OCI-LY1 (cell line): ENCODE measurements around the gene BRD3.

ENCODE experiments used
- H2AFZ ChIP-seq: fragments of 200-600 bp; sonication (generic), shearing (Covaris generic); 2 replicates; pipeline ENCODE4 v1.6.0; 2014; ENCODE audit warnings: antibody characterized with exemption, mild to moderate bottlenecking, low read length
- H3F3A ChIP-seq: fragments of 200-600 bp; sonication (generic), shearing (Covaris generic); 2 replicates; pipeline ENCODE4 v1.6.0; 2014; ENCODE audit warnings: mild to moderate bottlenecking, antibody characterized with exemption, low read length, moderate library complexity; ENCODE audit not compliant: insufficient read depth
- H3K27ac ChIP-seq: fragments of 200-600 bp; sonication (generic); 2 replicates; pipeline ENCODE4 v1.5.1; 2014; ENCODE audit warnings: low read length, mixed run types, mild to moderate bottlenecking, low read depth; ENCODE audit not compliant: poor library complexity, severe bottlenecking
- H3K27me3 ChIP-seq: fragments of 200-600 bp; sonication (generic); 2 replicates; pipeline ENCODE4 v1.6.0; 2014; ENCODE audit warnings: antibody characterized with exemption, mild to moderate bottlenecking, low read length, moderate library complexity; ENCODE audit not compliant: insufficient read depth
- H3K36me3 ChIP-seq: fragments of 200-600 bp; sonication (generic); 2 replicates; pipeline ENCODE4 v1.6.1; 2014; ENCODE audit warnings: mild to moderate bottlenecking, antibody characterized with exemption, low read length, moderate library complexity, mixed read lengths; ENCODE audit not compliant: insufficient read depth
- H3K4me1 ChIP-seq: fragments of 200-600 bp; sonication (generic); 2 replicates; pipeline ENCODE4 v1.5.1; 2014; ENCODE audit warnings: mild to moderate bottlenecking, low read length, moderate library complexity; ENCODE audit not compliant: insufficient read depth, severe bottlenecking
- H3K4me2 ChIP-seq: fragments of 200-600 bp; sonication (generic), shearing (Covaris generic); 2 replicates; pipeline ENCODE4 v1.6.1; 2014; ENCODE audit warnings: low read length
- H3K4me3 ChIP-seq: fragments of 200-600 bp; sonication (generic); 2 replicates; pipeline ENCODE4 v1.5.1; 2014; ENCODE audit warnings: low read length, low read depth, mild to moderate bottlenecking, mixed read lengths; ENCODE audit not compliant: poor library complexity, severe bottlenecking
- H3K79me2 ChIP-seq: fragments of 200-600 bp; shearing (Covaris generic); 2 replicates; pipeline ENCODE4 v1.6.1; 2016; ENCODE audit warnings: mixed run types, low read length, mixed read lengths; ENCODE audit not compliant: insufficient read depth
- H3K9ac ChIP-seq: fragments of 200-600 bp; sonication (generic), shearing (Covaris generic); 2 replicates; pipeline ENCODE4 v1.6.1; 2014; ENCODE audit warnings: mild to moderate bottlenecking, low read length, mixed read lengths
- H3K9me2 ChIP-seq: fragments of 200-600 bp; sonication (generic), shearing (Covaris generic); 2 replicates; pipeline ENCODE4 v1.6.1; 2014; ENCODE audit warnings: low read depth, mild to moderate bottlenecking, low read length, mixed read lengths
- H3K9me3 ChIP-seq: fragments of 200-600 bp; shearing (Covaris generic); 2 replicates; pipeline ENCODE4 v1.6.1; 2014; ENCODE audit warnings: low read length, mixed read lengths
- H4K20me1 ChIP-seq: fragments of 200-600 bp; sonication (generic), shearing (Covaris generic); 2 replicates; pipeline ENCODE4 v1.6.0; 2016; ENCODE audit warnings: mild to moderate bottlenecking, low read length; ENCODE audit not compliant: insufficient read depth
- EZH2 ChIP-seq: fragments of 200-600 bp; sonication (generic), shearing (Covaris generic); IDR thresholded peaks from 2 replicates; pipeline ENCODE4 v1.8.0; 2017; ENCODE audit warnings: borderline replicate concordance, mixed run types, mild to moderate bottlenecking, antibody characterized with exemption, low read length, moderate library complexity, mixed read lengths
- TF ChIP-seq, protein P1 (sequence below): fragments of 200-600 bp; sonication (generic), shearing (Covaris generic); IDR thresholded peaks from 2 replicates; pipeline ENCODE4 v1.5.1; 2017; ENCODE audit warnings: mild to moderate bottlenecking, antibody characterized with exemption, low read length, moderate library complexity, mixed read lengths

Gene BRD3

DNA sequence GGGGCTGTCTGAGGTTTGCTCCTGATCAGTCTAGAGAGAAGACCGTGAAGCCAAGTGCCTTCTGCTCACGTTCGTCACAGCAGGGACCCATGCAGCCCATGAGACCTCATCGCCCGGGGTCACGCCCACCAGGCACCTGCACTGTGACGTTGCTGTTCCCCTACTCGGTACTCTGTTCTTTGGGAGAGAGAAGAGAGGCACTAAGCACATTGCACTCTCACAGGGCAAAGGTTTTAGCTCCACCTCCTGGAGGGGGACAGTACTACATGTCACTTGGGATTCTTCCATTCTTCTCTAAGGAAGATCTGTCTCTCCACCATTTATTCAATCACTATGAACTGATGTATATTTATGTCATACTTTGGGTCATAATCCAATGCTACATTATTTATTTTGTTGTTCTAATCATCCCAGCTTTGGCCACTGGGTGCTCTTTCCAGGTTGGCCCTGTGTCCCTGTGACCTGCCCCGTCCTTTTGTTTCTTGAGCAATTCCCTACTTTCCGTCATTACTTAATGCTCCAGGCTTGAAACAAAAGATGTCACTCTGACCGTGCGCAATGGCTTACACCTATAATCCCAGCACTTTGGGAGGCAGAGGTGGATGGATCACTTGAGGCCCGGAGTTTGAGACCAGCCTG, 31.4 kb upstream of the BRD3 start:
- H3K4me2 ChIP-seq: no peak overlapping the region
- no peak overlapping the region for H3K4me3 ChIP-seq
- no peaks in the 10 kb centered on the region for H3K9me2 ChIP-seq
- no peaks in the 10 kb centered on the region for H3F3A ChIP-seq
- no peaks in the 10 kb centered on the region for H3K4me1 ChIP-seq
- H3K27ac ChIP-seq: no peak overlapping the region
- H4K20me1 ChIP-seq: no peaks in the 10 kb centered on the region
- H3K9ac ChIP-seq: no peak overlapping the region
- H3K79me2 ChIP-seq: no peaks in the 10 kb centered on the region
- H3K36me3 ChIP-seq: no peaks in the 10 kb centered on the region
- no peaks in the 10 kb centered on the region; the same call in 1 of the 2 replicates for H3K27me3 ChIP-seq
- H3K9me3 ChIP-seq: no peaks in the 10 kb centered on the region
- H2AFZ ChIP-seq: no peak overlapping the region
- TF ChIP-seq, protein P1, sequence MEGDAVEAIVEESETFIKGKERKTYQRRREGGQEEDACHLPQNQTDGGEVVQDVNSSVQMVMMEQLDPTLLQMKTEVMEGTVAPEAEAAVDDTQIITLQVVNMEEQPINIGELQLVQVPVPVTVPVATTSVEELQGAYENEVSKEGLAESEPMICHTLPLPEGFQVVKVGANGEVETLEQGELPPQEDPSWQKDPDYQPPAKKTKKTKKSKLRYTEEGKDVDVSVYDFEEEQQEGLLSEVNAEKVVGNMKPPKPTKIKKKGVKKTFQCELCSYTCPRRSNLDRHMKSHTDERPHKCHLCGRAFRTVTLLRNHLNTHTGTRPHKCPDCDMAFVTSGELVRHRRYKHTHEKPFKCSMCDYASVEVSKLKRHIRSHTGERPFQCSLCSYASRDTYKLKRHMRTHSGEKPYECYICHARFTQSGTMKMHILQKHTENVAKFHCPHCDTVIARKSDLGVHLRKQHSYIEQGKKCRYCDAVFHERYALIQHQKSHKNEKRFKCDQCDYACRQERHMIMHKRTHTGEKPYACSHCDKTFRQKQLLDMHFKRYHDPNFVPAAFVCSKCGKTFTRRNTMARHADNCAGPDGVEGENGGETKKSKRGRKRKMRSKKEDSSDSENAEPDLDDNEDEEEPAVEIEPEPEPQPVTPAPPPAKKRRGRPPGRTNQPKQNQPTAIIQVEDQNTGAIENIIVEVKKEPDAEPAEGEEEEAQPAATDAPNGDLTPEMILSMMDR: peak; percentile 85
- no peak for TF ChIP-seq EZH2

DNA sequence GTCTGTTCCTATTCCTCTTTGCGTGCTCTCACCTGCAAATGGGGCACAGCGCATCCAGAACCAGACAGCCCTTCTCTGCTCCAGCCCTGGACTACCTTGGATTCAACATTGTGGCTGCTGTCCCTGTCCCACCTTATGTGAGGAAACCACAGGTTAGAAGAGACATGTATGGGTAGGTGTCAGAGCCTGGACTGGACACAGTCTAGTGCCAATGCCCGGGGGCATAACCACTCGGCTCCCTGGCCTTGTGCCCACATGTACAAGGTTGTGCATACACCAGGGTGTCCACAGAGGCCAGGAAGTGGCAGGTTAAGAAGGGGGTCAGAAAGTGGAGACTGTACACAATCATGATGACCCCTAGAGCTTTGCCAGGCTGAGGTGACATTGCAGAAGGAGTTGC, 22.1 kb upstream of the BRD3 start:
- H3K4me1 ChIP-seq: no peaks in the 10 kb centered on the region
- no peaks in the 10 kb centered on the region for H3F3A ChIP-seq
- H3K27ac ChIP-seq: no peak overlapping the region
- H3K27me3 ChIP-seq: peaks cover 14% of the 10 kb centered on the region; the same call in 1 of the 2 replicates
- TF ChIP-seq, protein P1: no peak
- TF ChIP-seq EZH2: no peak
- H4K20me1 ChIP-seq: no peaks in the 10 kb centered on the region
- H3K9ac ChIP-seq: no peak overlapping the region
- no peaks in the 10 kb centered on the region for H3K9me2 ChIP-seq
- H3K79me2 ChIP-seq: no peaks in the 10 kb centered on the region
- no peak overlapping the region for H3K4me2 ChIP-seq
- H3K4me3 ChIP-seq: no peak overlapping the region
- H3K9me3 ChIP-seq: no peaks in the 10 kb centered on the region
- H2AFZ ChIP-seq: no peak overlapping the region
- H3K36me3 ChIP-seq: no peaks in the 10 kb centered on the region

DNA sequence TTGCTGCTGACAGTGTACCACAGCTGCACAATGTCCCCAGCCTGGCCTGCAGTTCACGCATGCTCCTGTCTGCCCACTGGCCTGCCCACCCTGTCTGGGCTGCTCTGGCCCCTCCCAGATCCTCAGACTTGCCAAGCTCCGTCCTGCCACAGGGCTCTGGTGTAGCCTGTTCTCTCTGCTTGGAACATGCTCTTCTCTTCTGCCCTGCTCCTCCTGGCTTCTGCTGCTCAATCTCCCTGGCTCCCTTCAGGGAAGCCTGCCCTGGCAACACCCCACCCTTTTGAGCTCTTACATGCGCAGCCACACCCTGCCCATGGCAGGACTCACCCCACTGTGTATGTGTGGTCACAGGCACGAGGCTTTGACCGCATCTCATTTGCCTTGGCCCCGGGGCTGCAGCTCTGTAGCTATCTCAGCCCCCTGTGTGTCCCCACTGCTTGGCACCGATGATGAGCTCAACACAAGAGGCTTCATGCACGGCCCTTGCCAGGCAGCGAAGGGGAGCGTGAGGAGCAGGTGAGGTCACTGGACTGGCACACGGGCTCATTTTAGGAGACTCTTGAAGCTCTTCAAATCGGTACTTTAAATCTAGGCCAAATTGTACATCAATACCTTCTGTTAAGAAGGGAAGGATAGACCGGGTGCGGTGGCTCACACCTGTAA, 20.4 kb upstream of the BRD3 start:
- TF ChIP-seq EZH2: no peak
- TF ChIP-seq, protein P1: no peak
- Histone ChIP-seq H3K9me3 (no peaks in the 10 kb centered on the region; the same call in 1 of the 2 replicates), H3K36me3 (no peaks in the 10 kb centered on the region), H3F3A (no peaks in the 10 kb centered on the region), H3K27me3 (peaks cover 14% of the 10 kb centered on the region; the same call in 1 of the 2 replicates), H3K4me1 (no peaks in the 10 kb centered on the region), H2AFZ (no peak overlapping the region), H3K27ac (no peak overlapping the region), H3K4me2 (no peak overlapping the region), H3K9me2 (no peaks in the 10 kb centered on the region), H3K4me3 (no peak overlapping the region), H4K20me1 (no peaks in the 10 kb centered on the region), H3K9ac (no peak overlapping the region), H3K79me2 (no peaks in the 10 kb centered on the region)
